Left colon (tissue), 2 donors: ENCODE measurements around the gene RNF39. TPM values are rescaled to one million over a fixed set of nuclear protein-coding genes. Genes with fewer than 3 reads are reported as not detected.

Source experiments
- ATAC-seq: fragments of 200-7000 bp; cut with Tn5 transposase; one replicate; pipeline ENCODE4 v1.9.1; 2020; ENCODE audit warnings: mild to moderate bottlenecking, moderate library complexity
- DNase-seq, 2 donors: peaks; one replicate each; pipeline ENCODE4 v3.0.0-alpha.2; 2020
- intact Hi-C, 2 donors: fragments of 100-400 bp; cut with DNase I in 1 of 2; cut with micrococcal nuclease in 1 of 2; formaldehyde crosslinking; loops; one replicate each; pipeline versions ENCODE4 v1.11.2 to v1.14.0; 2022; cut with DNase I, micrococcal nuclease
- total RNA-seq, 2 donors: library from RNA; stranded (reverse); fragmentation: NEBNext Ultra II Directional; extraction: Animal tissue kit (Norgen Biotek cat#: 25700); gene quantifications; one replicate each; pipeline ENCODE4 v1.2.1, GENCODE V29; 2021
- donor health status: DM: no; HTN: no; CAD: no.
- donor health status: DM: yes; HTN: yes; CAD: no.

Gene RNF39
- total RNA-seq, 2 donors from 2014 or later = 0.58 TPM; not detected in 1

- ATAC-seq = peak; percentile 94
- intact Hi-C loops = no loop called here
- DNase-seq = peak; percentile 97 to 100
These were observed 8.8 kb downstream of the RNF39 start, which contains the start of gene PPP1R11 for GRCh38 chr6:30066577-30067459. TSS of gene PPP1R11 (plus strand) at chr6:30067198. CDS start at chr6:30067411, 213 bp downstream.

DNA sequence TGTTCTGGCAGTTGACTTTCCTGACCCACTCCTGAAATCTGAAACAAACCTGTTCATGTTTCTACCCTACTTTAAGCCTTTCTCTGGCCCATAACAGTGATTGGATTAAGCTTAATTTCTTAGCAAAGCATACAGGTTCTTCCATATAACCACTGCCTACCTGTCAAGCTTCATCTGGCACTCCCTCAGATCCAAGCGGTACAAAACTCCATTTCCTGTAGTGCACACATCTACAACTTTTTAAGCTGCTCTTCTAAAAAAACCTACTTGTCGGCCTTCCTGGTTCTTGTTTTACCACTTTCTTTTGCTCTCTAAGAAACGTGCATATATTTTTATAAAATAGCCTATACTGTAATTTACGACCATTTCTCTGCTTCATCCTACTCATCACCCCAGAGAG, 9.5 kb downstream of the RNF39 start:
- ATAC-seq (no peak), DNase-seq (no peak)
- intact Hi-C loops = no loop called here

GRCh38 chr6:30063315-30063714, 12.3 kb downstream of the RNF39 start:
- intact Hi-C loops = no loop called here
- DNase-seq = no peak
- no peak for ATAC-seq

GRCh38 chr6:30062471-30063178, 12.9 kb downstream of the RNF39 start:
- ATAC-seq (no peak), DNase-seq (no peak)
- intact Hi-C loops = no loop called here

DNA sequence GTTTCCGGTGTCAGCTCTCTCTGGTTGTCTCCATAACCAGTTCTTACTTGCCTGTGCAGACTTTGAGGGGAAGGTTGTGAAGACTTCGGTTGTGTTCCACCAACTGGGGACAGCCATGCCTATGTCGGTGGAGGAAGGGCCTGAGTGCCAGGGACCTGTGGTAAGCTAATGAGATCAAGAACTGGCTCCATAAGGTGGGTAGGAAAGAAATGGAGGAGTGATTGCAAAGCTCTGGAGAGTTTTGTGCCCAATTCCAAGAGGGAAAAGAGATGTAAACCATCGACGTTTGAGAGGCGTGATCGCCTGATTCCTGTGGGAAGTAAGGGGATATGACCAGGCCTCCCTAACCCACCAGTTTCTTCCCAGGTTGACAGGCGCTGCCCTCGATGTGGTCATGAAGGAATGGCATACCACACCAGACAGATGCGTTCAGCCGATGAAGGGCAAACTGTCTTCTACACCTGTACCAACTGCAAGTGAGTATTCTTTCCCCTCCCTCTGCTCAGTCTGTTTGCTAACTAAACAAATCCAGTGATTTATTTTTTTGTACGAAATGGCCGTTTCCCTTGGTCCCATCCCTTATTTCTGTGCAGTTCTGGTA, 13.6 kb downstream of the RNF39 start:
- intact Hi-C loops = no loop called here
- peak; percentile 32 for ATAC-seq
- peak in 1 of 2 donors; percentile 38 for DNase-seq

GRCh38 chr6:30061092-30061857, 14.3 kb downstream of the RNF39 start, which contains the start of gene POLR1H:
TSS of gene POLR1H (plus strand) at chr6:30061265. CDS start at chr6:30061525, 260 bp downstream.
- intact Hi-C loops = no loop called here
- ATAC-seq = peak; percentile 93
- peak; percentile 93 to 95 for DNase-seq

DNA sequence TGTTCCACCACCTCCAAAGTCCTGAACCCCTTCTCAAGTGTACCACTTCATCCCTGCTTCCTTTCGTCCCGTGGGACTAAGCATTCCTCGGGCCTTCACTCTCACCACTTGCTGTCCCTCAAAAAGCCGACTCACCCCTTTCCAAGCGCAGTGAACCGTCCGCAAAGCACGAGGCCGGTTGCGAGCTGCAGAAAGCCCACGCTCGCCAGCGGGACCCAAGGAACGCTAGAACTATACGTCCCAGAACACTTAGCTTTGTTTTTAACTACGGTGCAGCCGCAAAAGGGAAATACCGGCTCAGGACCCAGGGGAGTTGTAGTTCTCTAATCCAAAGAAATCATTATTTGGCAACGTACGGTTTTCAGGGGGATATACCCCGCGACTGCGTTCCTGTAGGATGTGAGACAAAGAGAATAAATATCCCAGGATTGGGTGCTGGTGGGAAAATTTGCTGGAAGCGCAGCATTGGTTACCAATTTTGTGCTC, 14.9 kb downstream of the RNF39 start:
- DNase-seq (peak in 1 of 2 donors; percentile 51), ATAC-seq (peak; percentile 17)
- intact Hi-C loops = no loop called here

DNA sequence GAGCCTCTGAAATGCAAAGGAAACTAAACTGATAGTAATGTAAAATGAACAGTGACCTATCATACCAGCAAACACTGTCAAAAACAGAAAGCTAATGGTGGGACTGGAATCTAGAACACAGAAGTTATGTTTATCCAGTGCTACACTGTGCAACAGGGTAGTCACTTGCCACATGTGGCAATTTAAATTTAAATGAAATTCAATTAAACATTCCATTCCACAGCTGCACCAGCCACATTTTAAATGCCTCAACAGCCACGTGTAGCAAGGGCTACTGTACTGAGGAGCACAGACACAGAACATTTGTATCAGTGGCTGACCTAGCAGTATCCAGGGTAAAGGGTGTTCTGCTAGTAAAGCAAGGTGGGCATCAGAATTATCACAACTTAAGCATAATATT, 20.1 kb downstream of the RNF39 start:
- ATAC-seq = no peak
- DNase-seq = no peak
- intact Hi-C loops = no loop called here

DNA sequence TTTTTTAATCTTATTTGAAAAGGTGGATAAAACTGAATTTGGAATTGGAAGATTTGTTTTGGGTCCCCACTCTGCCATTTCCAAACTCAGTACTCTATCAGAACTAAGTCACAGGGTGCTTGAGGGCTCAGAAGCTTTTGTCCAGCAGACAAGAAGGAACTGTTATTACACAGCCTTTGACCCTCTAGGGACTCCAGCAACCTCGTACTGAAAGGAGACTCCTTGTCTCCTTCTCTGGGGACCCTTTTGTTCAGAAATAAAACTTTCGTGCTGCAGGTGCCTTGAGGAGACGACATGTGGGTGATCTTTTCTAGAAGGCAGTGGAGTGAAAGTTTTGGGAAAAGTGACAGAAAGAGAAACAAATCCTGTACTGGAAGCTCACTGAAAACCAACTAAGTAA, 21.9 kb downstream of the RNF39 start:
- intact Hi-C loops = no loop called here
- ATAC-seq (no peak), DNase-seq (no peak)

DNA sequence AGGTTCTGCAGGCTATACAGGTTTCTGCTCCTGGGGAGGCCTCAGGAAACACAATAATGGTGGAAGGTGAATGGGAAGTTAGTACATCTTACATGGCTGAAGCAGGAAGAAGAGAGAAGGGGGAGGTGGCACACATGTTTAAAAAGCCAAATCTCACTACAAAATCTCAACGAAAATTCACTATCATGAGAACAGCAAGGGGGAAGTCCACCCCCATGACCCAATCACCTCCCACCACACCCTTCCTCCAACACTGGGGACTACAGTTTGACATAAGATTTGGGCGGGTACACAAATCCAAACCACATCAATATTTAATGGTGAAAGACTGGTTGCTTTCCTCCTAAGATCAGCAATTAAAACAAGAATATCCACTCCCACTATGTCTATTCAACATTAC, 28.3 kb downstream of the RNF39 start:
- intact Hi-C loops = no loop called here
- ATAC-seq = no peak
- no peak for DNase-seq

- no peak for ATAC-seq
- no peak for DNase-seq
- intact Hi-C loops = no loop called here
These were observed 30.9 kb downstream of the RNF39 start for GRCh38 chr6:30044630-30045029.

- intact Hi-C loops = no loop called here
- DNase-seq (no peak), ATAC-seq (no peak)
These were observed 31.8 kb downstream of the RNF39 start for GRCh38 chr6:30043744-30044143.

- intact Hi-C loops = no loop called here
- DNase-seq (no peak), ATAC-seq (no peak)
These were observed 32.7 kb downstream of the RNF39 start for GRCh38 chr6:30042914-30043313.

DNA sequence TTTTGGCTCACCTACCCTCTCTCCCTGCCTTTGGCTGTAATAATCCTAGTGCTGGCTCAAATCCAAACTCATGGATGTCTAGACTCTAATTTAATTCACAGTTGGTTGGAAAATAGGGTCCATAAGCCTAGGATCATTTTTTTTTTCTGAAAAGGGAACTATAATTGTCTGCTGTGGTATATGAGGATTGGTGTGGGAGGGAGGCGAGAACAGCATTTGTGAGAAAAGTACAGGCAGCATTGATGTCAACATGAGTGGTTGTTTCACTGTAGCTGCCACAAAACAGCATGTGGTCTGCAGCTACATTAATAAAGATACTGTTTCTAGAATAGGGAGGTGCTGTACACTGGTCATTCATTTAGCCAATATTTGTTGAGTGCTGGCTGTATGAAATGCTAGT, 33.1 kb downstream of the RNF39 start:
- no peak for ATAC-seq
- DNase-seq = no peak
- intact Hi-C loops = no loop called here

GRCh38 chr6:30041821-30042220, 33.7 kb downstream of the RNF39 start:
- intact Hi-C loops = no loop called here
- DNase-seq (no peak), ATAC-seq (no peak)

DNA sequence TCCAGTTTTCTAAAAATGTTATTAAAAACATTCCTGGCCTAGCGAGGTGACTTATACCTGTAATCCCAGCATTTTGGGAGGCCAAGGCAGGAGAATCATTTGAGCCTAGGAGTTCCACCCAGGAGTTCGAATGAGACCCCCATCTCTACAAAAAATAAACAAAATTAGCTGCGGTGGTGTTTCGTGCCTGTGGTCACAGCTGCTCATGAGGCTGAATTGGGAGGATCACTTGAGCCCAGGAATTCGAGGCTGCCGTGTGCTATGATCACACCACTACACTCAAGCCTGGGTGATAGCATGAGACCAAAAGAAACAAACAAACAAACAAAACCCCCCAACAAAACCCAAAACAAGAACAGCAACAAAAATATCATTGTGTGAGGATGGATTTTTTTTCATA, 34.3 kb downstream of the RNF39 start:
- ATAC-seq (no peak), DNase-seq (no peak)
- intact Hi-C loops = no loop called here

- intact Hi-C loops = no loop called here
- ATAC-seq = peak; percentile 60
These were observed 38.3 kb downstream of the RNF39 start for GRCh38 chr6:30037182-30037788.

DNA sequence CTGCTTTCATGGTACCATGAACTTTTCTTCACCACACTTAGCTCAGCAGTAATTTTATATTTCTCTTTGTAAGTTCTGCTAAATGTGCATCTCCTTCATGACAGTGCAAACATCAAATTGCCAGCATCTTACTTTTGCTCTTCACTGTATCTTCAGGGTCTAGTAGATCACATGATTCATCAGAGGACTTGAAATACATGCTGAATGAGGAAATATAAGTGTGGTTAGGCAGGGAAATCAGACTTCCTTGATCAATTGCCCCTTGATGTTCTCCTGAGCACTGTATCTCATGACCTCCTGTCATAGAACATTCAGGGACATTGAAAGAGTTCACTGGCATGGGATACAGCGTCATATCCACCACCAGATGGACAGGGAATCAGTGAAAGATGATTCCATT, 39.8 kb downstream of the RNF39 start:
- ATAC-seq (no peak), DNase-seq (no peak)
- intact Hi-C loops = no loop called here

More at GRCh38 chr6:30037182-30037788, 38.3 kb downstream of the RNF39 start:
- no peak for DNase-seq
